Smooth muscle cell (in vitro differentiated cells): ENCODE results near the gene RBM41. TPM values are rescaled to one million over a fixed set of nuclear protein-coding genes. Genes with fewer than 3 reads are reported as not detected.

Experiments
- DNase-seq: peaks from one replicate; lab custom pipeline; 2025; ENCODE audit not compliant: unreplicated experiment; lab: John Stamatoyannopoulos, UW
- H2AFZ ChIP-seq: fragments of 200-600 bp; sonication (generic); 2 replicates; pipeline ENCODE4 v1.6.0; 2016; ENCODE audit warnings: antibody characterized with exemption, low read depth, mild to moderate bottlenecking
- H3F3A ChIP-seq: fragments of 200-600 bp; sonication (generic); 2 replicates; pipeline ENCODE4 v1.6.0; 2017; ENCODE audit warnings: antibody characterized with exemption, low read depth
- H3K27ac ChIP-seq: fragments of 200-600 bp; sonication (generic); 2 replicates; pipeline ENCODE4 v1.5.1; 2016; ENCODE audit warnings: low read depth, mild to moderate bottlenecking
- H3K27me3 ChIP-seq: fragments of 200-600 bp; sonication (generic); 2 replicates; pipeline ENCODE4 v1.6.1; 2016; ENCODE audit warnings: low read depth, mild to moderate bottlenecking
- H3K36me3 ChIP-seq: fragments of 200-600 bp; sonication (generic); 2 replicates; pipeline ENCODE4 v1.5.1; 2016; ENCODE audit warnings: low read depth
- H3K4me1 ChIP-seq: fragments of 200-600 bp; sonication (generic); 2 replicates; pipeline ENCODE4 v1.5.1; 2016; ENCODE audit warnings: low read depth
- H3K4me2 ChIP-seq: fragments of 200-600 bp; sonication (generic); 2 replicates; pipeline ENCODE4 v1.6.0; 2016; ENCODE audit warnings: mild to moderate bottlenecking
- H3K4me3 ChIP-seq: fragments of 200-600 bp; sonication (generic); 2 replicates; pipeline ENCODE4 v1.5.1; 2016; ENCODE audit warnings: mild to moderate bottlenecking
- H3K79me2 ChIP-seq: fragments of 200-600 bp; sonication (generic); 2 replicates; pipeline ENCODE4 v1.6.0; 2016; ENCODE audit warnings: low read depth, mild to moderate bottlenecking
- H3K9ac ChIP-seq: fragments of 200-600 bp; sonication (generic); 2 replicates; pipeline ENCODE4 v1.6.0; 2016; ENCODE audit warnings: low read depth
- H3K9me3 ChIP-seq: fragments of 200-600 bp; sonication (generic); replicated peaks from 2 replicates; pipeline ENCODE4 v1.5.1; 2016; ENCODE audit warnings: low read depth
- H4K20me1 ChIP-seq: fragments of 200-600 bp; sonication (generic); 2 replicates; pipeline ENCODE4 v1.6.0; 2016; ENCODE audit warnings: low read depth
- CTCF ChIP-seq: fragments of 200-600 bp; sonication (generic); IDR thresholded peaks from 2 replicates; pipeline ENCODE4 v1.5.1; 2017; ENCODE audit warnings: borderline replicate concordance, mild to moderate bottlenecking, antibody characterized with exemption; ENCODE audit not compliant: insufficient read depth, poor library complexity, severe bottlenecking
- WGBS: methylation state at CpG from one replicate; pipeline ENCODE4 v1.1.7; 2016; ENCODE audit warnings: low lambda C conversion rate; 5-methylcytosine and 5-hydroxymethylcytosine counted together
- polyA plus RNA-seq: library from polyadenylated mRNA; unstranded; fragments of >200 nt; fragmentation: Nextera tagmentation; extraction: Ambion mirVana; gene quantifications from 2 replicates; pipeline ENCODE4 v1.2.1, GENCODE V29; 2016
- total RNA-seq: library from RNA; depleted of rRNA; stranded (reverse); fragments of >200 nt; gene quantifications from 2 replicates; pipeline ENCODE4 v1.2.3, GENCODE V29; 2014

RBM41 gene
- total and polyA plus RNA-seq, 2 experiments from 2014 or later: 6.5 to 12.1 TPM

- no peaks in the 10 kb centered on the region for H3K4me1 ChIP-seq
- H3K27ac ChIP-seq: no peak overlapping the region
- WGBS: 80% methylated on average over 3 of the region's 3 CpGs
- TF ChIP-seq CTCF: no peak
- no peak for DNase-seq
- H3F3A ChIP-seq: no peaks in the 10 kb centered on the region
- no peaks in the 10 kb centered on the region for H3K79me2 ChIP-seq
- H3K36me3 ChIP-seq: no peaks in the 10 kb centered on the region
- H4K20me1 ChIP-seq: no peaks in the 10 kb centered on the region
- no peak overlapping the region for H3K4me2 ChIP-seq
- no peaks in the 10 kb centered on the region for H3K27me3 ChIP-seq
- no peak overlapping the region for H3K9ac ChIP-seq
- H3K9me3 ChIP-seq: no peaks in the 10 kb centered on the region
- no peak overlapping the region for H3K4me3 ChIP-seq
- no peak overlapping the region for H2AFZ ChIP-seq
Observed at GRCh38 chrX:107054978-107055377, 63.6 kb downstream of the RBM41 start.

GRCh38 chrX:107050195-107050709 lies 68.4 kb downstream of the RBM41 start:
- Histone ChIP-seq H3K4me2 (no peak overlapping the region), H4K20me1 (no peaks in the 10 kb centered on the region), H3K9ac (no peak overlapping the region), H3K27me3 (no peaks in the 10 kb centered on the region), H3F3A (no peaks in the 10 kb centered on the region), H2AFZ (no peak overlapping the region), H3K4me1 (no peaks in the 10 kb centered on the region), H3K79me2 (no peaks in the 10 kb centered on the region), H3K4me3 (no peak overlapping the region), H3K9me3 (no peaks in the 10 kb centered on the region), H3K27ac (no peak overlapping the region), H3K36me3 (no peaks in the 10 kb centered on the region)
- DNase-seq: no peak
- 72% methylated on average over 6 of the region's 6 CpGs for WGBS
- TF ChIP-seq CTCF: no peak

- no peaks in the 10 kb centered on the region for H3K4me1 ChIP-seq
- WGBS: 64% methylated on average over 1 of the region's 1 CpG
- no peak for DNase-seq
Observed at GRCh38 chrX:107047622-107048021, 71.0 kb downstream of the RBM41 start.

More at GRCh38 chrX:107047622-107048021, 71.0 kb downstream of the RBM41 start:
- no peak overlapping the region for H2AFZ ChIP-seq
- no peaks in the 10 kb centered on the region for H3K36me3 ChIP-seq
- H3K27ac ChIP-seq: no peak overlapping the region
- TF ChIP-seq CTCF: no peak
- no peaks in the 10 kb centered on the region for H4K20me1 ChIP-seq
- H3K4me3 ChIP-seq: no peak overlapping the region
- H3K4me2 ChIP-seq: no peak overlapping the region
- no peak overlapping the region for H3K9ac ChIP-seq
- H3F3A ChIP-seq: no peaks in the 10 kb centered on the region
- H3K9me3 ChIP-seq: no peaks in the 10 kb centered on the region
- H3K27me3 ChIP-seq: no peaks in the 10 kb centered on the region
- H3K79me2 ChIP-seq: no peaks in the 10 kb centered on the region
